ENCODE measurements around the gene DOCK4.

DOCK4 gene

DNA sequence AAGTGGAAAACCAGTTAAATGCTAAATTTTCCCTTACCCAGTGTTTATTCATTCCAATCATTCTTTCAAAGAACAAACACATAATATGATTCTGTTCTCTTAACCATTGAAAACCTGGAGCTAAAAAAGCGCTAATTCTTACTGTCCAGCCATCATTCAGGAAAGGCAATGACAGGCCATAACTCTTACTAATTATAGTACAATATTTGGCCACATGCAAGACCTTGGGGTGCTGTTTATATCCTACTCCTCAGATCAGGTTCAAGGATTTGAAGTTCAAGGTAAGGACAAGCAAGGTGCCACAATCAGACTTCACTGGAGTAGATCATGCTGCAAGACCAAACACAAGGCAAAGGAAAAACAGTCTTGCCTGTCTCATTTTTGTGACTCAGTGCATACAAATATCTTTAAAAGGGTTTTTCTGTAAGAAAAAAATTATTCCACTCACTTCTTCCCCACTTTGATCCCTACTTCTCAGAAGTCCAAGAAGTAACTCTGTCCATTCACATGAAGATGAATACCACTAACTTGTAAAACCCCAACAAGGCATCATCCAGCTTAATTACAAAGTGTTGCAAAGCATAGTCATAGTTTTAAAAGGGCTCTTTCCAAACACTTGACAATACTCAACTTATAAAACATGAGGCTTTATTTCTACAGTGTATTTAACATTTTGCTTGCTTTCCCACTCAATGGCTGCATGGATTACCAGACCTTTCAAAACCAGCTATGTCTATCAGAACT, 153.0 kb downstream of the DOCK4 start:
- no peaks in the 10 kb centered on the region for H3K36me3 ChIP-seq
- no peak overlapping the region for H3K27ac ChIP-seq
- TF ChIP-seq CTCF (IDR thresholded peaks at IDR 0.05), result no peak
- intact Hi-C loops (cut with DNase I; ENCODE audit: low total_unique reads), result no loop called here
- H3K27me3 ChIP-seq, result no peaks in the 10 kb centered on the region
- H3K4me1 ChIP-seq, result no peaks in the 10 kb centered on the region
- no peak overlapping the region for H3K4me3 ChIP-seq
- DNase-seq, result no peak
- no peaks in the 10 kb centered on the region for H3K9me3 ChIP-seq

DNA sequence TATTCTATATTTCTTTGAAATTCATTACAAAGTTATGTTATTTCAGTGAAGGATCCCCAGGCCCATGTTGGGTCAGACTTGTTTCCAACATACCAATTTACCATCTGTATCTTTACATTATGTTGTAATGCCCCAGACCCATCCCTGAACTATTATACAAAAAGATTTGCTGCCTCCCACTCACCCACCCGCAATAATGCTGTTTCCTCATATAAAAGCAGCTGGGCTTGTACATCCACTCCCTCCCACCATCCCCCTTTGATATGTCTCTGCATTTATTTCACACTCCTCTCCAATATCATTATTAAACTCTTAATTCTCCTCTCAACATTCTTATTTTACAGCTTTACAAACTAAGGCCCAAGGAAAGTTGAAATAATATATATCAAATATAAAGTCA, 153.7 kb downstream of the DOCK4 start:
- TF ChIP-seq CTCF (IDR thresholded peaks at IDR 0.05), result no peak
- no peaks in the 10 kb centered on the region for H3K27me3 ChIP-seq
- H3K36me3 ChIP-seq, result no peaks in the 10 kb centered on the region
- H3K9me3 ChIP-seq, result peaks cover 0 to 6% (median 2%) of the 10 kb centered on the region in 3 donors
- no peaks in the 10 kb centered on the region for H3K4me1 ChIP-seq
- DNase-seq, result no peak
- H3K27ac ChIP-seq, result no peak overlapping the region
- no peak overlapping the region for H3K4me3 ChIP-seq
- intact Hi-C loops (cut with DNase I; ENCODE audit: low total_unique reads), result no loop called here

DNA sequence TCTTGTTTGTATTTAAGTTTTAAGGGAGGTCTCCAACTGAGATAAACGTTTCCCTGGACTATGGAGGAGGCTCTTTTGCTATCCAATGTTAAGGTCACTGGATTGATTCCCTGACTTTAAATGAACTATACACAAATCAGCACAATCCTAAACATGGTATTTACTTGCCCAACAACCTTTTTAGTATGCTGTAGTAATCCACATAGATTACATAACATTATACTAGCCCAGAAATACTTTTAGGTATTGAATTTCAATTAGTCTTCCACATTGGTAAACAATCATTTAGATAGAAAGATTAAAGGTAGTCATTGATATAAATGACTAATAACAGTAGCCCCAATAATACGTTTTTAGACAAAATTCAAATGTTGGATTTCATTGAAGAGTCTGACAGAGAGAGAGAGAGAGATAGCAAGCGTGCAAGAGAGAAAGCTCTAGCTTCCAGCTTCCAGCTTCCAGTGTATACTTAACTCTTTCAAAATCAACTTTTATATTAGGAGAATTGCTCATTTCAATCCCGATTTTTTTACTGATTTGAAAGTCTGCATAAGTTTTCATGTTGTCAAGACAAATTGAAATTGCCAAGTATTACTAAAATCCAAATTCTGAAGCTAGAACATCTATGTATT, 155.8 kb downstream of the DOCK4 start:
- intact Hi-C loops (cut with DNase I; ENCODE audit: low total_unique reads), result no loop called here
- no peaks in the 10 kb centered on the region for H3K27me3 ChIP-seq
- H3K36me3 ChIP-seq, result no peaks in the 10 kb centered on the region
- no peak for DNase-seq
- no peak for TF ChIP-seq CTCF (IDR thresholded peaks at IDR 0.05)
- no peak overlapping the region for H3K27ac ChIP-seq
- H3K4me3 ChIP-seq, result no peak overlapping the region
- H3K9me3 ChIP-seq, result peaks cover 0 to 6% (median 5%) of the 10 kb centered on the region in 3 donors
- no peaks in the 10 kb centered on the region for H3K4me1 ChIP-seq

DNA sequence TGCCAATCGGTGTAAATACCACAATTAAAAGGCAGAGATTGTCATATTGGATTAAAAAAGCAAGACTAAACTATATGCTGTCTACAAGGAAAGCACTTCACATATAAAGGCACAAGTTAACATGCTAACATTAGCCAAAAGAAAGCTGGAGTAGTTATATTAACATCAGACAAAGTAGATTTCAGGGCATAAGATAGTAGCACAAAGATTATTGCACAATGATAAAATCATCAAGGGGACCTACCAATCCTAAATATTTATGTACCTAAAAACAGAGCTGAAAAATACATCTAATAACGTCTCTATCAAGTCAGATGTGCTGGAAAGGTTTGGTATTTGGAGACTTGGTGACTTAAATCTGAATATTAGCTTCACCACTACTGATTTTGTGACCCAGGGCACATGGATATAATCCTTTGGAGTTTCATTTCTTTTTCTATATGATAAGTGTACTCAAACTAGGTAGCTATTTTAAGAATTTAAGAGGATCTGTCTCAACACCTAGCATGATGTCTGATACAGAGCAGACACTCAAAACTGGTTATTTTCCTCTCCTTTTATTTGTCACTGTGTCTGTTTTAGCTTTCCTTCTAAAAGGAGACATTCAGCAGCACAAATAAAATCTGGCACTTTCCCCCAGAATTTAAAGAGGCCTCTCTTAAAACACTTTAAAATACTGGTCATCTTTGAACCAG, 156.5 kb downstream of the DOCK4 start:
- no peak for DNase-seq
- TF ChIP-seq CTCF (IDR thresholded peaks at IDR 0.05), result no peak
- no peak overlapping the region for H3K4me3 ChIP-seq
- no peaks in the 10 kb centered on the region for H3K36me3 ChIP-seq
- no peaks in the 10 kb centered on the region for H3K27me3 ChIP-seq
- intact Hi-C loops (cut with DNase I; ENCODE audit: low total_unique reads), result no loop called here
- no peaks in the 10 kb centered on the region for H3K4me1 ChIP-seq
- no peak overlapping the region for H3K27ac ChIP-seq
- H3K9me3 ChIP-seq, result peaks cover 0 to 6% (median 5%) of the 10 kb centered on the region in 3 donors

DNA sequence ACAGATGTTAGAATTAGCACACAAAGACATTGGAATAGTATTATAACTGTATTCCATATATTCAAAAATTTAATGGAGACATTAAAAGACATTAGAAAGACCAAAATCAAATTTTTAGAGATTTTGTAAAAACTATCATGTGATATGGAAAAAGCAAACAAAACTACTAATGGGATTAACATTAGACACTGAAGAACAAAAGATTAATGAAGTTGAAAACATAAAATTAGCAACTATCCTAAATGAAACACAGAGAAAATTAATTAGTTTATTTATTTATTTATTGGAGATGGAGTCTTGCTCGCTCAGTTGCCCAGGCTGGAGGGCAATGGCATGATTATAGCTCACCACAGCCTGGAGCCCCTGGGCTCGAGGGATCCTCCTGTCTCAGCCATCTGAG, 158.8 kb downstream of the DOCK4 start:
- Histone ChIP-seq H3K27me3 (no peaks in the 10 kb centered on the region), H3K9me3 (peaks cover 0 to 6% (median 5%) of the 10 kb centered on the region in 3 donors), H3K4me1 (no peaks in the 10 kb centered on the region), H3K4me3 (no peak overlapping the region), H3K36me3 (no peaks in the 10 kb centered on the region), H3K27ac (no peak overlapping the region)
- no peak for DNase-seq
- TF ChIP-seq CTCF (IDR thresholded peaks at IDR 0.05), result no peak
- intact Hi-C loops (cut with DNase I; ENCODE audit: low total_unique reads), result no loop called here
